ENCODE results near the gene FASN.

DNA sequence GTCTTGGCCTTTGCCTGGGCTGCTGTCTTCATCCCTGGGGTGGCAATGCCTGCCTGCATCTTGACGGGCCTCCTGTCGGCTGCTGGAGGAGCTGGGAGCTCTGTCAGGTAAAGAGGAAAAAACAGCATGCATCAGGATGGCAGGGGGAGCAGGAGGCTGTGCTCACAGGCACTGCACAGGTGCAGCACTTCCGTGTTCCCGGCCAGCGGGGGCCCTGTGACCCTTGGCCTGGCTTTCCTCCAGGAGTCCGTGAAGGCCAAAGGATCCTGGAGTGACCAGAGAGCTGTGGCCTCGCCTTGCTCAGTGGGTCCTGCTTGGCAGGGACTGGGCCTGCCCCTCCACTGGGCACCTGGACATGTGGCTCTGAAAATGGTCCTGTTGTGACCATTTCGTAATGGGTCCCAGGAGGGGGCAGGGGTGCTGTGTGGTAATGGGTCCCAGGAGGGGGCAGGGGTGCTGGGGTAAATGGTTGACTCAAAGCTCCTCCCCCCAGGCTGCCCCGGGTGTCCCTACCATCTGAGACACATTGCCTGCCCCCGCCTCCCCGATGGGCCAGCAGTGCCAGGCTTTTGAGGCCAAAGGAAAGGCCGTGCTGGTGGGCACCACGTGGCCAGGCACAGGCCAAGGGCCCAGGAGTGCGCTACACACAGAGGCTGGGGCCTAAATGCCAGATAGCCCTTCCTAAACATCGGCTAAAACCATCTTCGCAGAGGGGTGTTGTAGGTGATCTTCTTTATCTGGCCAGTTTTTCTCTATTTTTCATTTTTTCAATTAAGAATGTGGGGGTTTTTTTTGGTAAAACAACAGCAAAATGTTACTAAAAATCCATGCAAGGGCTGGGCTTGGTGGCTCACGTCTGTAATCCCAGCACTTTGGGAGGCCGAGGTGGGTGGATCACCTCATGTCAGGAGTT is 4.0 kb upstream of the FASN start:
- TF ChIP-seq EZH2 (IDR thresholded peaks at IDR 0.05) (no peak), FOXP2 (optimal IDR thresholded peaks at IDR 0.05; ENCODE audit: control extremely low read depth, extremely low read length, insufficient read depth) (no peak)
